Measurements from ENCODE around the gene MEGF11.

Gene MEGF11

DNA sequence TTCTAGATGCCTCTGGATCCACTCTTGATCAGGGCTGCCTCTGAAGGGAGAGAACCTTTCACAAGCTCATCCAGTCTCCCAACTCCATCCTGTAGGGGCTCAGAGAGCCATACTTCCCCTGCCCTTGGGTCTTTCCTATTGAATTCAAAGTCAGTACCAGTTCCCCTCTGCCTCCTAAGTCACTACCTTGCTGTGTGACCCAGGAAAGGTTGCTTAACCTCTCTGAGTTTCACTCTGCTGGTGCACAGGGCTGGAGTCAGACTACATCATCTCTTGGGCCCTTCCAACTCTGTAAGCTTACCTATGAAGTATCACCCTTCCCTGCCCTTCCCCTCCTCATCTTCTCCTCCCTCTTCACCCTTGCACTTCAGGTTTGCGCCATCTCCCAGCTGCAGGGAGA lies 117.9 kb downstream of the MEGF11 start:
- TF ChIP-seq, protein P1, sequence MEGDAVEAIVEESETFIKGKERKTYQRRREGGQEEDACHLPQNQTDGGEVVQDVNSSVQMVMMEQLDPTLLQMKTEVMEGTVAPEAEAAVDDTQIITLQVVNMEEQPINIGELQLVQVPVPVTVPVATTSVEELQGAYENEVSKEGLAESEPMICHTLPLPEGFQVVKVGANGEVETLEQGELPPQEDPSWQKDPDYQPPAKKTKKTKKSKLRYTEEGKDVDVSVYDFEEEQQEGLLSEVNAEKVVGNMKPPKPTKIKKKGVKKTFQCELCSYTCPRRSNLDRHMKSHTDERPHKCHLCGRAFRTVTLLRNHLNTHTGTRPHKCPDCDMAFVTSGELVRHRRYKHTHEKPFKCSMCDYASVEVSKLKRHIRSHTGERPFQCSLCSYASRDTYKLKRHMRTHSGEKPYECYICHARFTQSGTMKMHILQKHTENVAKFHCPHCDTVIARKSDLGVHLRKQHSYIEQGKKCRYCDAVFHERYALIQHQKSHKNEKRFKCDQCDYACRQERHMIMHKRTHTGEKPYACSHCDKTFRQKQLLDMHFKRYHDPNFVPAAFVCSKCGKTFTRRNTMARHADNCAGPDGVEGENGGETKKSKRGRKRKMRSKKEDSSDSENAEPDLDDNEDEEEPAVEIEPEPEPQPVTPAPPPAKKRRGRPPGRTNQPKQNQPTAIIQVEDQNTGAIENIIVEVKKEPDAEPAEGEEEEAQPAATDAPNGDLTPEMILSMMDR (IDR thresholded peaks at IDR 0.05; ENCODE audit: insufficient read depth, missing control alignments): no peak
- FAIRE-seq (no peak), DNase-seq (ENCODE audit: insufficient read length, low spot score) (no peak)

- TF ChIP-seq, protein P1 (IDR thresholded peaks at IDR 0.05; ENCODE audit: insufficient read depth, missing control alignments): no peak
- DNase-seq (ENCODE audit: insufficient read length, low spot score) (no peak), FAIRE-seq (no peak)
These were observed 119.3 kb downstream of the MEGF11 start for GRCh38 chr15:66134284-66134683.

GRCh38 chr15:66133247-66133885 lies 120.2 kb downstream of the MEGF11 start:
- FAIRE-seq (no peak), DNase-seq (ENCODE audit: insufficient read length, low spot score) (no peak)
- TF ChIP-seq, protein P1 (IDR thresholded peaks at IDR 0.05; ENCODE audit: insufficient read depth, missing control alignments): no peak

DNA sequence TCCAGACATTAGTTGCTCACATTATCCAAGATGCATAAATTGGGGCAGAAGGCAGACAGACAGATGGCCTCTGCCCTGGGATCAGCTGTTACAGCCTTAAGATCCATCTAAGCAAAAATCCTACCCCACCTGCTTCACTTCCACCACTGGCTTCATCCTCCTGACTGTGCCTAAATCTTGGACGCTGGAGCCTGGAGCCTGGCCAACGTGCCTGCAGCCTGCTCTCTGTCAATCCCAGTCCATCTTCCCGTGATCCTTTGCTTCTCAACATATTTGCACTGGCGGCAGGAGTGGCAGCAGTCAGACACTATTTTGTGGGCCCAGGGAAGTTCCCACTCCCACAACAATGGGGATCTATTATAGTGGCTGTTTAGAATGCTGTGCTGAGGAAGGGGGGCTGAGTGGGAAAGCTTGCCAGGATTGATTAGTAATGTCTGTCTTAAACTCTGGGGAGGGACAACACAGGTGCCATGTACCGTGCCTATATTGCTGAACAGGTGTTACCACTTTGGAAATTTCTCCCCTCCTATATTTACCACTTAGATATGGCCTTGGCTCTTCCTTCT lies 121.2 kb downstream of the MEGF11 start:
- DNase-seq (ENCODE audit: insufficient read length, low spot score) (no peak), FAIRE-seq (peak; percentile 38)
- TF ChIP-seq, protein P1 (IDR thresholded peaks at IDR 0.05; ENCODE audit: insufficient read depth, missing control alignments): no peak

DNA sequence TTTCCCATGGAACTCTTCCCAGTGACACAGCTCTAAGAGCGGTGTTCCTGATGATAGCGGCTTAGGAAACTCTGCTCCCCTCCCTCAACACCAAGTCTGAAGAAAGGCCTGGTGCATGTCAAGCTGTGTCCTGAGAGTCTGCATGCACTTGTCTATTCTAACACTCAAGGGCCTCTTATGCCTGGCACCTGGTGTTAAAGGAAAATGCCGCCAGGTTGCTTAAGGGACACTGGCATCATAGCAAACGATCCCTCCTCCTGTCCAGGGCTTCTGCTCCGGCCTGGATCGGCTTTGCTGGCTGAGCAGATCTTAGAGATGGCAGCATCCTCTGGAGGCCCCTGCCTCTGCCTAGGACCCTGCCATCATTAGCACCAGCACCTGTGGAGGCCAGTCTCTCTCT lies 121.7 kb downstream of the MEGF11 start:
- TF ChIP-seq, protein P1 (IDR thresholded peaks at IDR 0.05; ENCODE audit: insufficient read depth, missing control alignments): no peak
- DNase-seq (ENCODE audit: insufficient read length, low spot score) (no peak), FAIRE-seq (no peak)

GRCh38 chr15:66131200-66131599 lies 122.3 kb downstream of the MEGF11 start:
- DNase-seq (ENCODE audit: insufficient read length, low spot score) (no peak), FAIRE-seq (no peak)
- TF ChIP-seq, protein P1 (IDR thresholded peaks at IDR 0.05; ENCODE audit: insufficient read depth, missing control alignments): no peak

DNA sequence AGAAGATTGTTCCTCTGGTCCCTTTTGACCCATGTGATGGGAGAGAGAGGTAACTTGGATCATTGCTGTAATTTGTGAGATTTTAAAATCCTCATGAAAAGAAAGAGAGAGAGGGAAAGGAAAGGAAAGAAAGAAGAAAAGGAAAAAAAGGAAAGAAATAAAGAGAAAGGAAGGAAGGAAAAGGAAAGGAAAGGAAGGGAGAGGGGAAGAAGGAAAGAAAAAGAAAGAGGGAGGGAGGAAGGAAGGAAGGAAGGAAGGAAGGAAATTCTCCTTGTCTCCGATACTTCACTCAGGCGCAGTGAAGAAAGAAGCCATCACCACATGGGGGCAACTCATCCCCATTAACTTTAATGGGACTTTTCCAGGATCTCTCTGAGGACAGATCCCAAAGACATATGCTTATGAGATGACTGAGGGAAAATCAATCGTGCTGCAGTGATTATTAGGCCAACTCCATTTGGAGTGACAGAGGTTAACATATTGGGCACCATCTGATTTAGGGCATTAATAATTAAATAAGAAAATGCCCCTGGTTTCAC lies 123.0 kb downstream of the MEGF11 start:
- no peak for DNase-seq (ENCODE audit: insufficient read length, low spot score)
- FAIRE-seq: no peak
- TF ChIP-seq, protein P1 (IDR thresholded peaks at IDR 0.05; ENCODE audit: insufficient read depth, missing control alignments): peak; percentile 1

All from D721Med (cell line).